HL-60 (cell line): Measurements from ENCODE around the gene APOL1.
"Not testable (repeated sequence)": the region's sequence is repeated elsewhere in the genome, so short reads cannot be mapped to it uniquely, and the experiment has no call there.

Experiments used
- GABPA ChIP-seq: IDR thresholded peaks from 2 replicates; pipeline ENCODE4 v1.6.1; 2012; ENCODE audit warnings: low read depth
- POLR2AphosphoS5 ChIP-seq: IDR thresholded peaks from 2 replicates; pipeline ENCODE4 v1.6.1; 2012; ENCODE audit warnings: low read depth
- SPI1 ChIP-seq: IDR thresholded peaks from 2 replicates; pipeline ENCODE4 v1.6.1; 2012; ENCODE audit warnings: low read depth, mild to moderate bottlenecking, borderline replicate concordance
- TF ChIP-seq, protein P1 (sequence below): IDR thresholded peaks from 2 replicates; pipeline ENCODE4 v1.6.1; 2012; ENCODE audit warnings: low read depth; ENCODE audit not compliant: insufficient replicate concordance
- TF ChIP-seq, protein P2 (sequence below): IDR thresholded peaks from one replicate; pipeline ENCODE4 v1.5.1; 2011; ENCODE audit warnings: low read length, control low read depth, inconsistent platforms; ENCODE audit not compliant: insufficient read depth

- TF ChIP-seq, protein P1, sequence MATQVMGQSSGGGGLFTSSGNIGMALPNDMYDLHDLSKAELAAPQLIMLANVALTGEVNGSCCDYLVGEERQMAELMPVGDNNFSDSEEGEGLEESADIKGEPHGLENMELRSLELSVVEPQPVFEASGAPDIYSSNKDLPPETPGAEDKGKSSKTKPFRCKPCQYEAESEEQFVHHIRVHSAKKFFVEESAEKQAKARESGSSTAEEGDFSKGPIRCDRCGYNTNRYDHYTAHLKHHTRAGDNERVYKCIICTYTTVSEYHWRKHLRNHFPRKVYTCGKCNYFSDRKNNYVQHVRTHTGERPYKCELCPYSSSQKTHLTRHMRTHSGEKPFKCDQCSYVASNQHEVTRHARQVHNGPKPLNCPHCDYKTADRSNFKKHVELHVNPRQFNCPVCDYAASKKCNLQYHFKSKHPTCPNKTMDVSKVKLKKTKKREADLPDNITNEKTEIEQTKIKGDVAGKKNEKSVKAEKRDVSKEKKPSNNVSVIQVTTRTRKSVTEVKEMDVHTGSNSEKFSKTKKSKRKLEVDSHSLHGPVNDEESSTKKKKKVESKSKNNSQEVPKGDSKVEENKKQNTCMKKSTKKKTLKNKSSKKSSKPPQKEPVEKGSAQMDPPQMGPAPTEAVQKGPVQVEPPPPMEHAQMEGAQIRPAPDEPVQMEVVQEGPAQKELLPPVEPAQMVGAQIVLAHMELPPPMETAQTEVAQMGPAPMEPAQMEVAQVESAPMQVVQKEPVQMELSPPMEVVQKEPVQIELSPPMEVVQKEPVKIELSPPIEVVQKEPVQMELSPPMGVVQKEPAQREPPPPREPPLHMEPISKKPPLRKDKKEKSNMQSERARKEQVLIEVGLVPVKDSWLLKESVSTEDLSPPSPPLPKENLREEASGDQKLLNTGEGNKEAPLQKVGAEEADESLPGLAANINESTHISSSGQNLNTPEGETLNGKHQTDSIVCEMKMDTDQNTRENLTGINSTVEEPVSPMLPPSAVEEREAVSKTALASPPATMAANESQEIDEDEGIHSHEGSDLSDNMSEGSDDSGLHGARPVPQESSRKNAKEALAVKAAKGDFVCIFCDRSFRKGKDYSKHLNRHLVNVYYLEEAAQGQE = not testable (repeated sequence)
- TF ChIP-seq, protein P2, sequence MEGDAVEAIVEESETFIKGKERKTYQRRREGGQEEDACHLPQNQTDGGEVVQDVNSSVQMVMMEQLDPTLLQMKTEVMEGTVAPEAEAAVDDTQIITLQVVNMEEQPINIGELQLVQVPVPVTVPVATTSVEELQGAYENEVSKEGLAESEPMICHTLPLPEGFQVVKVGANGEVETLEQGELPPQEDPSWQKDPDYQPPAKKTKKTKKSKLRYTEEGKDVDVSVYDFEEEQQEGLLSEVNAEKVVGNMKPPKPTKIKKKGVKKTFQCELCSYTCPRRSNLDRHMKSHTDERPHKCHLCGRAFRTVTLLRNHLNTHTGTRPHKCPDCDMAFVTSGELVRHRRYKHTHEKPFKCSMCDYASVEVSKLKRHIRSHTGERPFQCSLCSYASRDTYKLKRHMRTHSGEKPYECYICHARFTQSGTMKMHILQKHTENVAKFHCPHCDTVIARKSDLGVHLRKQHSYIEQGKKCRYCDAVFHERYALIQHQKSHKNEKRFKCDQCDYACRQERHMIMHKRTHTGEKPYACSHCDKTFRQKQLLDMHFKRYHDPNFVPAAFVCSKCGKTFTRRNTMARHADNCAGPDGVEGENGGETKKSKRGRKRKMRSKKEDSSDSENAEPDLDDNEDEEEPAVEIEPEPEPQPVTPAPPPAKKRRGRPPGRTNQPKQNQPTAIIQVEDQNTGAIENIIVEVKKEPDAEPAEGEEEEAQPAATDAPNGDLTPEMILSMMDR = not testable (repeated sequence)
- not testable (repeated sequence) for TF ChIP-seq GABPA, POLR2AphosphoS5, SPI1
Measured at GRCh38 chr22:36229649-36230048, 23.3 kb upstream of the APOL1 start.
